IPS-18c (cell line): ENCODE measurements around the gene SMYD5.
"Not testable (repeated sequence)": the region's sequence is repeated elsewhere in the genome, so short reads cannot be mapped to it uniquely, and the experiment has no call there.

Experiments used
- H3K4me3 ChIP-seq: 2 replicates; pipeline ENCODE4 v1.7.0; 2013; ENCODE audit warnings: low read depth, mild to moderate bottlenecking, low read length, moderate library complexity; ENCODE audit not compliant: insufficient read depth
- H3K9me3 ChIP-seq: one replicate; pipeline ENCODE4 v1.6.1; 2013; ENCODE audit warnings: mild to moderate bottlenecking, low read length, moderate library complexity; ENCODE audit not compliant: control insufficient read depth, insufficient read depth

The SMYD5 gene

GRCh38 chr2:73214120-73215035, at the start of gene SMYD5:
Gene SMYD5, plus strand, starts transcription at chr2:73214245. Its CDS starts 22 bp downstream, at chr2:73214267.
- no peaks in the 10 kb centered on the region for H3K9me3 ChIP-seq
- H3K4me3 ChIP-seq, result peak within 1 kb of the TSS; percentile 96

- not testable (repeated sequence) for H3K4me3 ChIP-seq, H3K9me3 ChIP-seq
Observed at GRCh38 chr2:73165978-73166377, 48.1 kb upstream of the SMYD5 start.

GRCh38 chr2:73166813-73167212, 47.2 kb upstream of the SMYD5 start:
- H3K4me3 ChIP-seq, H3K9me3 ChIP-seq: not testable (repeated sequence)

- not testable (repeated sequence) for H3K9me3 ChIP-seq, H3K4me3 ChIP-seq
Observed at GRCh38 chr2:73168348-73168747, 45.7 kb upstream of the SMYD5 start.

- not testable (repeated sequence) for H3K9me3 ChIP-seq, H3K4me3 ChIP-seq
Observed at GRCh38 chr2:73170341-73170740, 43.7 kb upstream of the SMYD5 start.

GRCh38 chr2:73172963-73173362, 41.1 kb upstream of the SMYD5 start:
- peaks cover 2% of the 10 kb centered on the region for H3K9me3 ChIP-seq

GRCh38 chr2:73173781-73174180, 40.3 kb upstream of the SMYD5 start:
- Histone ChIP-seq H3K9me3 (peaks cover 2% of the 10 kb centered on the region), H3K4me3 (no peak overlapping the region)

More at GRCh38 chr2:73172963-73173362, 41.1 kb upstream of the SMYD5 start:
- no peak overlapping the region for H3K4me3 ChIP-seq

GRCh38 chr2:73174244-73174643, 39.8 kb upstream of the SMYD5 start:
- peaks cover 2% of the 10 kb centered on the region for H3K9me3 ChIP-seq
- no peak overlapping the region for H3K4me3 ChIP-seq

- Histone ChIP-seq H3K9me3 (peaks cover 2% of the 10 kb centered on the region), H3K4me3 (peak overlapping the region; percentile 65)
Observed at GRCh38 chr2:73174941-73175662, 38.9 kb upstream of the SMYD5 start.

GRCh38 chr2:73175663-73176204, 38.3 kb upstream of the SMYD5 start:
- peak overlapping the region; percentile 65 for H3K4me3 ChIP-seq
- peaks cover 2% of the 10 kb centered on the region for H3K9me3 ChIP-seq

- Histone ChIP-seq H3K9me3 (peaks cover 2% of the 10 kb centered on the region), H3K4me3 (peak overlapping the region; percentile 65)
Observed at GRCh38 chr2:73176205-73176880, 37.7 kb upstream of the SMYD5 start.

- Histone ChIP-seq H3K4me3 (peak overlapping the region; percentile 65), H3K9me3 (peaks cover 2% of the 10 kb centered on the region)
Observed at GRCh38 chr2:73176881-73177644, 37.0 kb upstream of the SMYD5 start.

GRCh38 chr2:73177645-73178255, 36.3 kb upstream of the SMYD5 start:
- Histone ChIP-seq H3K4me3 (peak overlapping the region; percentile 21), H3K9me3 (peaks cover 2% of the 10 kb centered on the region)

- peaks cover 2% of the 10 kb centered on the region for H3K9me3 ChIP-seq
- H3K4me3 ChIP-seq, result no peak overlapping the region
Observed at GRCh38 chr2:73185965-73186364, 28.1 kb upstream of the SMYD5 start.

GRCh38 chr2:73187549-73187948, 26.5 kb upstream of the SMYD5 start:
- H3K9me3 ChIP-seq, result peaks cover 2% of the 10 kb centered on the region
- H3K4me3 ChIP-seq, result no peak overlapping the region

GRCh38 chr2:73197579-73197978, 16.5 kb upstream of the SMYD5 start:
- Histone ChIP-seq H3K9me3 (no peaks in the 10 kb centered on the region), H3K4me3 (no peak overlapping the region)
